Colonic mucosa (tissue), 4 donors: ENCODE results near the gene TRIP11. TPM values are rescaled to one million over a fixed set of nuclear protein-coding genes. Genes with fewer than 3 reads are reported as not detected.

ENCODE experiments used
- DNase-seq: peaks from one replicate; pipeline ENCODE4 v3.0.0-alpha.2; 2020
- H3K27ac ChIP-seq: fragments of 200-600 bp; one replicate; pipeline ENCODE4 v1.8.0; 2021
- H3K27me3 ChIP-seq: fragments of 200-600 bp; one replicate; pipeline ENCODE4 v1.8.0; 2021
- H3K36me3 ChIP-seq: fragments of 200-600 bp; one replicate; pipeline ENCODE4 v1.8.0; 2021
- H3K4me1 ChIP-seq: fragments of 200-600 bp; one replicate; pipeline ENCODE4 v1.8.0; 2021; ENCODE audit warnings: mild to moderate bottlenecking
- H3K4me3 ChIP-seq: fragments of 200-600 bp; one replicate; pipeline ENCODE4 v1.8.0; 2021
- H3K9ac ChIP-seq, 2 donors: one replicate each; pipeline ENCODE4 v1.7.0; 2013; ENCODE audit warnings: control low read depth in 2 of 2, low read depth in 2 of 2, low read length in 2 of 2
- H3K9me3 ChIP-seq: fragments of 200-600 bp; one replicate; pipeline ENCODE4 v1.8.0; 2021
- intact Hi-C: fragments of 100-400 bp; cut with DNase I; formaldehyde crosslinking; loops from one replicate; pipeline ENCODE4 v1.14.1; 2022
- total RNA-seq, 2 donors: library from RNA; stranded (reverse); fragmentation: NEBNext Ultra II Directional in 1 of 2; extraction: Animal tissue kit (Norgen Biotek cat#: 25700) in 1 of 2; gene quantifications; one replicate each; pipeline ENCODE4 v1.2.1, GENCODE V29; 2021
- TF ChIP-seq, protein P1 (sequence below): fragments of 200-600 bp; IDR thresholded peaks from one replicate; pipeline ENCODE4 v1.8.0; 2022; ENCODE audit warnings: antibody characterized with exemption, mild to moderate bottlenecking
- donor health status: healthy.
- donor health status: DM: no; HTN: no; CAD: no.
- donor health status: DM: no; HTN: no; CAD: no.

TRIP11 gene
- total RNA-seq, 2 donors from 2014 or later, result 53.8 to 56.3 TPM

DNA sequence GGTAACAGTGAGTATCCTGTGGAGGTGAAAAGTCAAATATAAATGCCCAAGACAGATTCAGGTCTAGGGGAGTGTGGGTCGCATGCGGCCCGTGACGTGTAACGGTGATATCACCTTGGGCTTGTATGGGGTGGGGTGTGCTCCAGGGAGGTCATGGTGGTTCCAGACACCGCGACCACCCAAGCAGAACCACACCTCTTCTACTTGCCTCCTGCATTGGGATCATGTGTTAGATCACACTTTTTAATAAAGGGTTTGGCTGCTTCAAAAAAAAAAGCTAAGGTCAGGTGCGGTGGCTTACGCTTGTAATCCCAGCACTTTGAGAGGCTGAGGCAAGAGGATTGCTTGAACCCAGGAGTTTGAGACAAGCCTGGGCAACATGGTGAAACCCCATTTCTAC lies 96.9 kb downstream of the TRIP11 start:
- no peak for DNase-seq
- Histone ChIP-seq H3K36me3 (no peaks in the 10 kb centered on the region), H3K4me1 (no peaks in the 10 kb centered on the region), H3K27ac (no peak overlapping the region), H3K4me3 (no peak overlapping the region), H3K27me3 (peaks cover 9% of the 10 kb centered on the region), H3K9ac (no peak overlapping the region), H3K9me3 (no peaks in the 10 kb centered on the region)
- intact Hi-C loops, result no loop called here
- TF ChIP-seq, protein P1, sequence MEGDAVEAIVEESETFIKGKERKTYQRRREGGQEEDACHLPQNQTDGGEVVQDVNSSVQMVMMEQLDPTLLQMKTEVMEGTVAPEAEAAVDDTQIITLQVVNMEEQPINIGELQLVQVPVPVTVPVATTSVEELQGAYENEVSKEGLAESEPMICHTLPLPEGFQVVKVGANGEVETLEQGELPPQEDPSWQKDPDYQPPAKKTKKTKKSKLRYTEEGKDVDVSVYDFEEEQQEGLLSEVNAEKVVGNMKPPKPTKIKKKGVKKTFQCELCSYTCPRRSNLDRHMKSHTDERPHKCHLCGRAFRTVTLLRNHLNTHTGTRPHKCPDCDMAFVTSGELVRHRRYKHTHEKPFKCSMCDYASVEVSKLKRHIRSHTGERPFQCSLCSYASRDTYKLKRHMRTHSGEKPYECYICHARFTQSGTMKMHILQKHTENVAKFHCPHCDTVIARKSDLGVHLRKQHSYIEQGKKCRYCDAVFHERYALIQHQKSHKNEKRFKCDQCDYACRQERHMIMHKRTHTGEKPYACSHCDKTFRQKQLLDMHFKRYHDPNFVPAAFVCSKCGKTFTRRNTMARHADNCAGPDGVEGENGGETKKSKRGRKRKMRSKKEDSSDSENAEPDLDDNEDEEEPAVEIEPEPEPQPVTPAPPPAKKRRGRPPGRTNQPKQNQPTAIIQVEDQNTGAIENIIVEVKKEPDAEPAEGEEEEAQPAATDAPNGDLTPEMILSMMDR, result no peak

DNA sequence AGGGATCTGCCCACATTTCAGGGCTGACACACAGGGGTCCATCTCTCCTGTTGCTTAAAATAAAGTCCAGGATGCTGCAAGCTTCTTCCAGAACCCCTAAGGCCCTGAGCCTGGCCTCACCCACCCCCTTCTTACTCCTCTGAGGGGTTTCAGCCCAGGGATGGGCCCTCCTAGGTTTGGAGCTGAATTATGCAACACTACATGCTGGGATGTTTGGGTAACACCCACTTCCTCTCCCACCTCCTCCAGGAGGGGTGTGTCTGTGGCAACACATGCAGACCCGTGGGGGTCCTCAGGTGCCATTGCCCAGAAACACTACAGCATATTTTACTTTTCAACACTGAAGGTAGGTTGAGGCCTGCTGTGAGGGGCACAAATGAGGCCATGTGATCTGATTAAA lies 97.7 kb downstream of the TRIP11 start:
- Histone ChIP-seq H3K4me3 (no peak overlapping the region), H3K36me3 (no peaks in the 10 kb centered on the region), H3K9ac (no peak overlapping the region), H3K9me3 (no peaks in the 10 kb centered on the region), H3K4me1 (no peaks in the 10 kb centered on the region), H3K27ac (no peak overlapping the region), H3K27me3 (peaks cover 7% of the 10 kb centered on the region)
- TF ChIP-seq, protein P1, result no peak
- DNase-seq, result no peak
- intact Hi-C loops, result no loop called here

DNA sequence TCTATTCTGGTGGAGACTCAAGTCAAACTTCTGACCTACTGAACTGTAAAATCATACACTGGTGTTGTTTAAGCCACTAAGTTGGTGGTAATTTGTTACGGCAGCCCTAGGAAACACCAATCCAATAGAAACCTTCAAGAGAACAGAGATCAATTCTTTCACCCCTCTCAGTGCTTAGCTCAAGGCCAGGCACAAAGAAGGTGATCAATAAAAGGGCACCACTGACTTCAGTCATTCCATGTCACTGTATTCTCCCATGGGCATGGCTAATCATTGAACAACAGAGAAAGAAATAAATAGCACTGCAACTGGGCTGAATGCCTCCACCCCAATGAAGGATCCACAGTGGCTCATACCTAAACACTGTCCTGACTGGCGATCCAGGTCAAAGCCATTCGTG lies 99.7 kb downstream of the TRIP11 start:
- Histone ChIP-seq H3K9me3 (no peaks in the 10 kb centered on the region), H3K36me3 (no peaks in the 10 kb centered on the region), H3K27ac (no peak overlapping the region), H3K27me3 (no peaks in the 10 kb centered on the region), H3K9ac (no peak overlapping the region), H3K4me1 (no peaks in the 10 kb centered on the region), H3K4me3 (no peak overlapping the region)
- no peak for DNase-seq
- intact Hi-C loops, result no loop called here
- TF ChIP-seq, protein P1, result no peak

DNA sequence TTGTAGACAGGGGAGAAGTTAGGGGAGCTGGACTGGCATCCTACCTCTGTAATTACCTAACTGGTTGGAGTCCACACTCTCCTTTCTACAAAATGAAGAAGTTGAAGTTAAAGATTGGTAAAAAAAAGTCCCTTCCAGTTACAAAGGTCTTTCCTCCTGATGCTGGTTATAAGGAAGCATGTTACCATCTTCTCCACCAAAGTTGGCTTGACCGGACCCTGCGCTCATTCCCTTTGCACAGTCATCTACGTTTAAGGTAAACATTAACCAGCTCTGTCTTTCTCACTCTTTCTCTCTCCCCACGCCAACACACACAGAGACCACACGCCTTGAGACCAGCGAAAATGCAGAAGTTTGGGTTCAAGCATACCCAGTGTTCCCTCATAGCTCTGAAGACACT lies 104.3 kb downstream of the TRIP11 start:
- no peak for DNase-seq
- intact Hi-C loops, result no loop called here
- TF ChIP-seq, protein P1, result no peak
- Histone ChIP-seq H3K9ac (no peak overlapping the region), H3K36me3 (no peaks in the 10 kb centered on the region), H3K27me3 (no peaks in the 10 kb centered on the region), H3K9me3 (no peaks in the 10 kb centered on the region), H3K27ac (no peak overlapping the region), H3K4me3 (no peak overlapping the region), H3K4me1 (no peaks in the 10 kb centered on the region)

DNA sequence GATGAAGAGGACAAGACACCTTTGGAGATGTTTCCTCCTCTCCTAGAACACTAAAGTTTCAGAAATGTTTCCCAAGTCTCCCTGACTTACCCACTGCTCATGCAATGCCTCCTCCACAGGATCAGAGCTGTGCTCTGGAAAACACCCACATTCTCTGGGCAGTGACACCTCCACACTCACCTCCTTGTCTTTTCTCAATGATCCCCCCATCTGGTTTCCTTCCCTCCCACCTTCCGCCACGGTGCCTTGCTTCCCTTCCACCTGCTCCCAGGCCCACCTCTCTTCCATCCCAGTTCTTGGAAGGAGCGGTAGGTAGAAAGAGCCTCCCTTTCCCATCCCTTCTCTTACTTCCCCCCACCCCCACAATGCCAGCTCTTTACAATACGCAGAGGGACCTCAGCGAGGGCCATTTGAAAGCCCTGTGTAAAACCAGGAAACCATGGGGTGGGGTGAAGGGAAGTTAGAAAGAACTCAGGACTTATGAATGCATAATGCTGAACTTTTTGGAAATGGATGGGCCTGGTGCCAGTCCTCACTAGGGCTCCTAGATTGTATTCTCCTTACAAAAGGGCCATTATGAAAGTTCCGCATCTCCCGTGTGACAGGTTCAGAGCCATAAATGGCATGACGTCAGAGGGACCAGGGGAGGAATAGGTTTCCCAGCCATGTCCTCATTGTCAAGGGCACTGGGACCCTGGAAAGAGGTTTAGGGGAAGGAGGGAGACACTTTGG lies 105.1 kb downstream of the TRIP11 start:
- H3K4me1 ChIP-seq, result no peaks in the 10 kb centered on the region
- no peak for DNase-seq
- intact Hi-C loops, result no loop called here
- no peaks in the 10 kb centered on the region for H3K27me3 ChIP-seq
- TF ChIP-seq, protein P1, result no peak
- H3K9me3 ChIP-seq, result no peaks in the 10 kb centered on the region
- no peak overlapping the region for H3K9ac ChIP-seq
- no peaks in the 10 kb centered on the region for H3K36me3 ChIP-seq
- H3K4me3 ChIP-seq, result no peak overlapping the region
- no peak overlapping the region for H3K27ac ChIP-seq
